Urothelium cell line (cell line): Measurements from ENCODE around the gene ZXDC.
A peak's percentile ranks its signal among the peaks of the same experiment; 100 is the strongest.

Experiments used
- DNase-seq: peaks from one replicate; pipeline ENCODE4 v3.0.0; 2011; ENCODE audit warnings: low spot score, mixed read lengths
- FAIRE-seq: peaks from 2 replicates; lab custom pipeline; 2011; peaks lifted over from hg19 to GRCh38; lab: Jason Lieb, UNC

Gene ZXDC

GRCh38 chr3:126493051-126493450 is 17.4 kb upstream of the ZXDC start:
- FAIRE-seq = no peak
- DNase-seq = no peak

DNA sequence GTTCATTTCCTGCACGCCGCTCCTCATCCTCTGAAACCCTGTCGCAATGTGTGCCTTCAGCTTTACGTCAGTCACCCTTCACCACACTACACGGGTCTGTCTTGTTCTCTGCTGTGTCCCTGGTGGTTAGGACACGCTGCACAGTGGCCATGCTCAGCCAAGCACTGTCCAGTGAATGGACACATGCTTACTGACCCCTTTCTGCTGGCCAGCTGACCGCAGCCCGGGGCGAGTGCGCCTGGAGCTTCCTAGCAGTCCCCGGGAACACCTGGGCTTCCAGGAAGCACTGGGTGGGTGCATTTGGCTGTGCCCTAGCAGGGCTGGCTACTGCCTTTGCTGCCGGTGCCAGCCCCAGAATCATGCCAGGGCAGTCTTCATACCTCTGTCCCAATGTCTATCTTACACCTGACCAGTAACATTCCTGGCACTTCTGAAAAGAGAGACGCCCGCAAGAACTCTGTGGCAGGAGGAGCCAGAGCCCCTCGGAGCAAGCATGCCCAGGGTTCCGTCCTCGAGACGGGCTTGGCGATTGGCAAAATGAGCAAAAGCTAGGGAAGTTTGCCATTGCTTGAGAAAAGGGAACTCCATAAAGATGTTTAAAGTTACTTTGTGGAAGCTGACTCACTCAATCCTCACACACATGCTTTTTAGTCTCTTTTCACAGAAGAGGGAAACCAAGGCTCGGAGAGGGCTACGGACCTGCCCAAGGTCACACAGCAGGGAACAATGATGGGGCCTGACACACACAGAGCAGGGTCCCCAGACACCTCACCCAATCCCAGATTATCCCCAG is 15.7 kb upstream of the ZXDC start:
- FAIRE-seq (peak; percentile 67), DNase-seq (no peak)

- FAIRE-seq (no peak), DNase-seq (no peak)
Observed at GRCh38 chr3:126490619-126491018, 14.9 kb upstream of the ZXDC start.

DNA sequence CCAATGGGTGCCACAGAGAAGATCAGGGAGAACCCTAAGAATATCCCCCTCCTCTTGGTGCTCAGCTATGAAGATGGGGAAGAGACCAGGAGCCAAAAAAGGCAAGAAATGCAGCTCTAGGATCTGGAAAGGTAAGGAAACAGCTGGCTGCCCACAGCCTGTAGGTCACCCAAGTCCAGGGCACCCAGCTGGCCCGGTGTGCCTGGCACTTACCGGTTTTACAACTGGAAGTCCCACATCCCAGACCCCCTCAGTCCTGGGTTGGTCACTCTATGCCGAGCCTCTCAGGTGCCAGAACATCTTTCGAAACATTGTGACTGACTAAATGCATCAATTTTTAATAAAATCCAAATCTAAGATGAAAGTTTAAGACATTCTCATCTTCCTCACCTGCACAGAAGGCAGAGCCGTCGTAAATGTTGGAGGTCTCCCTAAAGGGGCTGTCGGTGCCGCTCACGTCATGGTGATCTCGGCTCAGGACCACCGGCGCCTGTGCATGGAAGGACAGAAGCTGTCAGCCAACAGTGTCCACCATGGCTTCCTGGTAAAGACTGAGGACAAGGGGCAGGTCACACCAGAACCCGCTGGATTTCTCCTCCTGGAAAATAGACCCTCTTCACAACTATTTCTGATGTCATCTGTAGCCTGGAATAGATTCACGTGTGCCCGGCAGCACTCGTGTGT is 13.3 kb upstream of the ZXDC start:
- no peak for FAIRE-seq
- DNase-seq = no peak

DNA sequence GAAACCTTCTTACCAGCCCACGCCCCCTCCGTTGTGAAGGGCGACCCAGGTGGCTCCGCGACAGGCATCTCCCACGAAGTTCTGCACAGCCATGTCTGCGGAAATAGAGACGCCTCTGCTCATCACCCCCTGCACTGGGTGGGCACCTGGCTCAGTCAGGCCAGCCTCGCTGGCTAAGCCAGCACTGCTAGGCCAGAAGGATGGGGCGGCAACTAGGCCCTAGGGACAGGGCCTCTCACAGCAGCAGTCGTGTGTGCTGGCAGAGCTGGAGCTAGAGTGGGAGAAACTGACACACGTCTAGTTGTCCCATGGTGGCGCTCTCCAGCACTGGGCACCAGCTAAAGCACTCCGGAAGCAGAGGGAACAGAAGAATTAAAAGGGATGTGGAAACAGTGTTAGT is 12.5 kb upstream of the ZXDC start:
- FAIRE-seq (no peak), DNase-seq (no peak)

DNA sequence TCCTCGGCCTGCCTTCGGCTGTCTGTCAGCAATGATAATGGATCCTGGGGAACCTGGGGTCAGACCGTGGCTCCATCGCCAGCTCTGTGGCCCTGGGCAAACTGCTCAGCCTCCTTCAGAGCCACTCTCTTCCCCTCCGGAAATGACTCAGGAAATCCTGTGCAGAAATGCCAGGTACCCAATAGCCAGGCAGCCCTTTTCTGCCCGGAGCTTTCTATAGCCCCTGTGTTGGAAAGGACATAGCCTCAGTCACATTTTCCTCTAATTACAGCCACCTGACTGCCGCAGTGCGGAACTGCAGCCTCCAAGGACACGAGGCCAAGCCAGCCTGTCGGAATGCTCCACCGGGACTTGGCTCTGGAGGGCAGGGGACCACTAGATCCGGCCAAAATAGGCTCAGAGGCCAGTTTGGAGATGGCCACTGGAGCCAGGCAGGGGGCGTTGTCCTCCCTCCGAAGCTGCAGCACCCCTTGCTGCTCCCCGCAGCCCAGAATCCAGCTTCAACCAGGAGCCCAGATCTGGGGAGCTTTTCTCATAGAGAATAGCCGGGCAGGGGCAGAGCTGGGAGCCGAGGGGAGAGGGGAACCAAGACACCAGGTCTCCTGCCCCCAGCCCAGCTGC is 11.6 kb upstream of the ZXDC start:
- peak; percentile 42 for FAIRE-seq
- DNase-seq = peak; percentile 65

- DNase-seq (no peak), FAIRE-seq (peak; percentile 78)
Observed at GRCh38 chr3:126486360-126486847, 10.7 kb upstream of the ZXDC start.

DNA sequence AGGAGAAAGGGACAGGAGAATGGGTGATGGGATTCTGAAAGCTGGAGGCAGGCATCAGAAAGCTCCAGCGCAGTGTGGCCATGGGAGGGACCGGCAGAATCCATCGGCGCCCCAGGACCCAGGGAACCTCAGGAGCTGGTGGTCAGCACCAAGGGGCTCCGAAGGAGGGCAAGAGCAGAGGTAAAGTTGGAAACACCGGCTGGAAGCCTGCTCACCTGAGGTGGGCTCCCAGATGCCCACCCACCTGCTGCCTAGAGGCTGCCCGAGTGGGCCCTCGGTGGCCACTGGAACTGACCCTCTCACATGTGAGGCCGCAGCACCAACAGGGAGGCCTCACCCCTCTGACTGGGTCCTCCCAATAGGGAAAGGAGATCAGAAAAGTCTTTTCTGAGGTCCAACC is 10.3 kb upstream of the ZXDC start:
- FAIRE-seq (no peak), DNase-seq (no peak)

DNA sequence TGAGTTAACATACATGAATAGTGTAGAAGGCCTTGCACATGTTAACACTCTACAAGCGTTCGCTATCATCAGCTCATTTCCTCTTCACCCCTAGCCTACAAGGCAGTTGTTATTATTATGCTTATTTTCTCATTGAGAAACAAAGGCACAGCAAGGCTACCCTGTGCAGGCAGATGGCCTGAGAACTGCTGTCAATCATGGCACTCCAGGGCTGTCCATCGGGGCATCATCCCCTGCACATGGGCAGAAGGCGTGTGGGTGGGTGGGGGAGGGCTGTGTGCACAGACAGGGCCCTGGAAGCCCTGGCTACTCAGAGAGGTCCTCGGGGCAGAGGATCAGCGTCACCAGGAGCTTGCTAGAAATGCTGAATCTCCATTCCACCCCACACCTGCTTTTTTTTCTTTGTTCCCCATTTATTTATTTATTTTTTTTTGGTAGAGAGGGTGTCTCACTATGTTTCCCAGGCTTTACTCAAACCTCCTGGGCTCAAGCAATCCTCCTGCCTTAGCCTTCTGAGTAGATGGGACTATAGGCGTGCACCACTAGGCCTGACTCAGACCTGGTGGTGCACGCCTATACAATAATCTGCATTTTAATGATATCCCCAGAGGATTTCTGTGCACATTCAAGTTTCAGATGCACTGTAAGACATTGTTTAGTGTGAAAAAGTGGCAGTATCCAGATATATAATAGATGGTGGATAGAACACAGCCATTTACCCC is 9.6 kb upstream of the ZXDC start:
- DNase-seq (no peak), FAIRE-seq (no peak)

GRCh38 chr3:126484662-126485061 is 9.0 kb upstream of the ZXDC start:
- FAIRE-seq = peak; percentile 35
- no peak for DNase-seq

DNA sequence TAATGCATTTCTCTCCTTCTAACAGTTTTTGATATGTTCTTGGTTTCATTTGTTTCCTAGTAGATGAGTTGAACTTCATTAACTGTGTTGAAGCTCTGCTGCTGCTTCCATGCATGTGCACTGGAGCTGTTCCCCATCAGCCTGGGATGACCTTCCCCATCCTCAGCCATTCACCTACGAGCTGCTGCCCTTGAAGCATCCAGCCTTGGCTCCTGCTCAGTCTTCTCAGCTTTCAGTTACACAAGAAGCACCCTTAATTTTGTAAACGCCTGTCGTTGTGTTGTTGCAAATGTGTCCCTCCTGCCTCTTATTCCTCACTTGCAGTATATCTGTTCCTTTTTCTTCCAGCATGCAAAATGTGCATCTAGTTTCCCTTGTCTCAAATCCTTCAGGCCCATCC is 8.5 kb upstream of the ZXDC start:
- no peak for DNase-seq
- FAIRE-seq = no peak

GRCh38 chr3:126483321-126483761 is 7.7 kb upstream of the ZXDC start:
- DNase-seq = no peak
- peak; percentile 50 for FAIRE-seq

DNA sequence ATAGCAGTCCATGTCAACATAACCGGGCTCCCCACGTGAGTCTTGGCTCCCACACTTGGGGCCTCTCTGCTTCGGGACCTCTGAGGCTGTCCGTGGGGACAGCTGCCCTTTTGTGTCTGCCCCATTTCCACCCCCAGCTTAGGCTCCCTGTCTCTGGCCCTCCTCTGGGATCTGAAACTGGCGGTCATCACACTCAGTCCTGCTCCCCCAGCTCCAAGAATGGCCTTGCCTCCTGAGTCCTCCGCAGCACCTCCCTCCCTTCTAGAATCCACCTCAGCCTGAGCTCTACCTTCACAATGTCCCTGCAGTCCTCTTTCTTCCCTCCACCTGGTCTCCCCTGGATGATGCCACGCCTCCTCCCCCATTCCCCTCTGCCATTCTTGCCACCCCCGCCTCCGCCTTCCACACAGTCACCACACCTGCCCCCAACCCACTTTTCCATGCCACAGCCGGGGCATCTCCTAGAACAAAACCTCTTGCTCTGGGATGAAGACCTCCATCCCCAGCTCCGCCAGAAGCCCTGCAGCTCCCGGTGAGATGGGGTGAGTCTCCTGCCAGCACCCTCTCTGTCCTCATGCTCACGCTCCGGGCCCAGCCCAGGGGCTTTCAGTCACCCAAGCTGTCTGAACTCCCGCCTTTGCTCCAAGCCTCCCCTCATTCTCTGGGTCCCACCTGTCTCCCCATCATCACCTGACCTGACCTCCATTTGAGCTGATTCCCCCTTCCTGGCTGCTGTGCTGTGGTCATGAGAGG is 7.0 kb upstream of the ZXDC start:
- FAIRE-seq = no peak

DNA sequence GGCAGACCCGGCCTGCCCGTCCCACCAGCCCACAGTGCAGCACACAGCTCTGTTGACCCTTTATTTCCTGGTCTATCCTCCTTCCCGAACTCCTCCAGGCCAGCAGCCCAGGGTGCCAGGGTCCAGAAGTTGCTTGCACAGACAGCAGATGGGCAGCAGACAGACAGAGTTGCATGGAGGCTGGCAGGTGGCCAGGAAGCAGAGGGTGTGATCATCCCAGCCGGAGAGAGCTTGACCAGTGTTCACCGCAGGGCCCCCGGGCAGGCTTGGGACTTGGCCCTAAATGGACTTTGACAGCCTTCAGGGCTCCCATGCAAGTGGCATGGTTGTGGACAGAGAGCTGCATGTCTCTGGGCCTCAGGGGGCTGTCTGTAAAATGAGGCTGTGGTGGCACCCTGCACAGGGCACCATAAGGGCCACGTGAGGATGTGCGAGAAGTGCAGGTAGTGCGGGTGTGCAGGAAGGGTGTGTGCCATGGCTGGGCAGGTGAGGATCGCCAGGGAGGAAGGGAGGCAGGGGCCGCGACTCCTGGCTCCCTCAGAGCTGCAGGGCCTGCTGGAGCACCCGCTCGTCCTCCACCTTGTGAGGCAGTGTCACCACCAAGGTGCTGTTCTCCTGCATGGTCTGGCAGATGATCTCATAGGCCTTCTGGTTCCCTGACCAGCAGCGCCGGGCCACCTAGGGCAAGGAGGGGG is 6.3 kb upstream of the ZXDC start:
- FAIRE-seq (peak; percentile 52), DNase-seq (no peak)

More for the DNA sequence above, 7.0 kb upstream of the ZXDC start:
- DNase-seq = no peak

DNA sequence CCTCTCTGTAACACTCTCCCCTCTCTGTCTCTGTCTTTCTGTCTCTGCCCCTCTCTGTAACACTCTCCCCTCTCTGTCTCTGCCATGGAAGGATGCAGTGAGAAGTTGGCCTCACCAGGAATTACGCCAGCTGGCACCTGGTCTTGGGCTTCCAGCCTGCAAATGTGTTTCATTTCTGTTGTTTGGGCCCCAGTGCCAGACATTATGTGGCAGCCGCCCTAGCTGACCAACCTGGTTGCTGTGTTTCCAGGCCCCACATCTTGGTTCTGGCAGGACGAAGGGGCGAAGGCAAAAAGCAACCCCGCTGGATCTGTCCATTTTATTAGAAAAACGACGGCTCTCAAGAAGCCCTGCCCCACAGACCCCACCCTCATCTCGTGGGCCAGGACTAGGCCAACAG is 5.2 kb upstream of the ZXDC start:
- FAIRE-seq (no peak), DNase-seq (no peak)

- no peak for DNase-seq
- no peak for FAIRE-seq
Observed at GRCh38 chr3:126480206-126480605, 4.5 kb upstream of the ZXDC start.

DNA sequence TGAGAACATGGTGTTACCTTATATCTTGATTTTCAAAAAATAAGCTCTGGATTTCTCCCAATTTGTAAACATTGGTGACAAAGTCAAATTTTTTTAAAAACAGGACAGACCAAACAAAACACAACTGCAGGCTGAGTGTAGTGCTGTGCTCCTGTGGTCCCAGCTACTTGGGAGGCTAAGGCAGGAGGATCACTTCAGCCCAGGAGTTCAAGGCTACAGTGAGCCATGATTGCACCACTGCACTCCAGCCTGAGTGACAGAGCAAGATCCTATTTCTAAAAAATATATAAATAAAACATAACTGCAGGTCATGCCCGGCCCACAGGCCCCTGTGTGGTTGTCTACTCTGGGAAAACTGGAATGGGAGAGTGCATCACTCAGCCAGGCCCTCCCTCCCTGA is 4.0 kb upstream of the ZXDC start:
- no peak for DNase-seq
- no peak for FAIRE-seq

GRCh38 chr3:126478581-126479310 is 3.1 kb upstream of the ZXDC start:
- FAIRE-seq = peak; percentile 13
- no peak for DNase-seq

GRCh38 chr3:126477061-126477380 is 1.3 kb upstream of the ZXDC start:
- FAIRE-seq (no peak), DNase-seq (no peak)
